HCEC 1CT (cell line): ENCODE data around the gene NGLY1.

Experiments used
- DNase-seq: peaks from one replicate; pipeline ENCODE4 v3.0.0-alpha.2; 2017

Gene NGLY1

GRCh38 chr3:25707268-25707926 is 75.8 kb downstream of the NGLY1 start:
- no peak for DNase-seq

- no peak for DNase-seq
Observed at GRCh38 chr3:25706213-25706612, 77.0 kb downstream of the NGLY1 start.

GRCh38 chr3:25697553-25697952 is 85.7 kb downstream of the NGLY1 start:
- DNase-seq, result no peak

GRCh38 chr3:25695731-25696420 is 87.4 kb downstream of the NGLY1 start:
- DNase-seq, result no peak

- no peak for DNase-seq
Observed at GRCh38 chr3:25693238-25693637, 90.0 kb downstream of the NGLY1 start.

GRCh38 chr3:25692341-25692740 is 90.9 kb downstream of the NGLY1 start:
- DNase-seq, result no peak

- DNase-seq, result no peak
Observed at GRCh38 chr3:25690768-25691533, 92.3 kb downstream of the NGLY1 start.

- DNase-seq, result no peak
Observed at GRCh38 chr3:25689226-25689625, 94.0 kb downstream of the NGLY1 start.

GRCh38 chr3:25687742-25688141 is 95.5 kb downstream of the NGLY1 start:
- DNase-seq, result no peak

- DNase-seq, result no peak
Observed at GRCh38 chr3:25686766-25687165, 96.5 kb downstream of the NGLY1 start.

- no peak for DNase-seq
Observed at GRCh38 chr3:25683882-25684281, 99.4 kb downstream of the NGLY1 start.

- DNase-seq, result no peak
Observed at GRCh38 chr3:25683410-25683809, 99.8 kb downstream of the NGLY1 start.

- DNase-seq, result no peak
Observed at GRCh38 chr3:25679642-25680302, 103.5 kb downstream of the NGLY1 start.

GRCh38 chr3:25679166-25679565 is 104.1 kb downstream of the NGLY1 start:
- no peak for DNase-seq

- peak; percentile 3 for DNase-seq
Observed at GRCh38 chr3:25678581-25678980, 104.7 kb downstream of the NGLY1 start.

GRCh38 chr3:25677121-25677520 is 106.1 kb downstream of the NGLY1 start:
- DNase-seq, result no peak

GRCh38 chr3:25674670-25675069 is 108.6 kb downstream of the NGLY1 start:
- no peak for DNase-seq

GRCh38 chr3:25673738-25674298 is 109.4 kb downstream of the NGLY1 start:
- no peak for DNase-seq
